SK-N-SH (cell line): Measurements from ENCODE around the gene IL1R2. TPM values are rescaled to one million over a fixed set of nuclear protein-coding genes. Genes with fewer than 3 reads are reported as not detected.

Source experiments
- CTCF ChIA-PET: fragments of 300-600, 350-600 bp; formaldehyde crosslinking; extraction: SDS; loops from one replicate; lab custom pipeline; 2021; lab: Yijun Ruan, JAX
- POLR2A ChIA-PET: fragments of 350-600 bp; sonication (Branson Sonifier 250); formaldehyde crosslinking; extraction: SDS; loops from one replicate; lab custom pipeline; 2020; ENCODE audit warnings: antibody characterized with exemption, inconsistent platforms; lab: Yijun Ruan, JAX
- DNase-seq: peaks from one replicate; pipeline ENCODE4 v3.0.0; 2012
- H2AFZ ChIP-seq: fragments of 200-600 bp; sonication (generic); 2 replicates; pipeline ENCODE4 v1.8.1; 2016; ENCODE audit warnings: antibody characterized with exemption, mild to moderate bottlenecking, low read depth
- H3F3A ChIP-seq: fragments of 200-600 bp; sonication (generic); replicated peaks from 2 replicates; pipeline ENCODE3; 2016; ENCODE audit warnings: antibody characterized with exemption, mild to moderate bottlenecking; ENCODE audit not compliant: insufficient read depth
- H3K27ac ChIP-seq, 2 experiments: fragments of 200-500 bp in 1 of 2; fragments of 200-600 bp in 1 of 2; sonication (Bioruptor generic) in 1 of 2; sonication (generic), shearing (Covaris generic) in 1 of 2; 2 replicates each; pipeline versions ENCODE4 v1.5.1 to v1.6.1; 2014 to 2016; ENCODE audit warnings: low read depth in 2 of 2, inconsistent platforms in 1 of 2, low read length in 1 of 2, mild to moderate bottlenecking in 1 of 2, mixed read lengths in 1 of 2
- H3K27me3 ChIP-seq: fragments of 200-600 bp; sonication (generic), shearing (Covaris generic); 2 replicates; pipeline ENCODE4 v1.6.1; 2016; ENCODE audit warnings: mixed run types; ENCODE audit not compliant: insufficient read depth
- H3K36me3 ChIP-seq, 2 experiments: fragments of 200-500 bp in 1 of 2; fragments of 200-600 bp in 1 of 2; sonication (Bioruptor generic) in 1 of 2; sonication (generic) in 1 of 2; replicated peaks in 1 of 2; 2 replicates each; pipeline versions ENCODE3 to v1.5.1; 2014 to 2016; ENCODE audit warnings: low read length in 1 of 2, mild to moderate bottlenecking in 1 of 2; ENCODE audit not compliant: insufficient read depth in 2 of 2, control insufficient read depth in 1 of 2
- H3K4me1 ChIP-seq, 2 experiments: fragments of 200-500 bp in 1 of 2; fragments of 200-600 bp in 1 of 2; sonication (Bioruptor generic) in 1 of 2; sonication (generic), shearing (Covaris generic) in 1 of 2; 2 replicates each; pipeline versions ENCODE4 v1.5.1 to v1.6.1; 2014 to 2016; ENCODE audit warnings: low read depth in 1 of 2, low read length in 1 of 2, mixed run types in 1 of 2; ENCODE audit not compliant: insufficient read depth in 2 of 2, control insufficient read depth in 1 of 2
- H3K4me2 ChIP-seq: fragments of 200-600 bp; sonication (generic), shearing (Covaris generic); 2 replicates; pipeline ENCODE4 v1.6.1; 2017; ENCODE audit warnings: mixed run types
- H3K4me3 ChIP-seq, 2 experiments: fragments of 200-500 bp in 1 of 2; fragments of 200-600 bp in 1 of 2; sonication (Bioruptor generic) in 1 of 2; sonication (generic), shearing (Covaris generic) in 1 of 2; 2 replicates each; pipeline versions ENCODE4 v1.5.1 to v1.8.1; 2014 to 2016; ENCODE audit warnings: low read depth in 2 of 2, inconsistent platforms in 1 of 2, low read length in 1 of 2, mild to moderate bottlenecking in 1 of 2, mixed read lengths in 1 of 2, moderate library complexity in 1 of 2
- H3K79me2 ChIP-seq: fragments of 200-600 bp; sonication (generic); 2 replicates; pipeline ENCODE4 v1.8.1; 2017; ENCODE audit warnings: mild to moderate bottlenecking; ENCODE audit not compliant: insufficient read depth
- H3K9ac ChIP-seq: fragments of 200-600 bp; sonication (generic); 2 replicates; pipeline ENCODE4 v1.6.1; 2017; ENCODE audit warnings: mixed run types
- H3K9me2 ChIP-seq: fragments of 200-600 bp; sonication (generic); 2 replicates; pipeline ENCODE4 v1.6.1; 2017; ENCODE audit warnings: mixed run types
- H3K9me3 ChIP-seq: fragments of 200-600 bp; sonication (generic); 2 replicates; pipeline ENCODE4 v1.6.1; 2017; ENCODE audit warnings: mixed run types, mild to moderate bottlenecking, moderate library complexity
- H4K20me1 ChIP-seq: fragments of 200-600 bp; sonication (generic); 2 replicates; pipeline ENCODE4 v1.6.1; 2017; ENCODE audit warnings: mild to moderate bottlenecking, mixed run types; ENCODE audit not compliant: insufficient read depth
- CHD2 ChIP-seq: fragments of 150-350 bp; IDR thresholded peaks from 2 replicates; pipeline ENCODE4 v1.6.1; 2018; ENCODE audit warnings: low read length; ENCODE audit not compliant: partially characterized antibody
- ELF1 ChIP-seq: IDR thresholded peaks from 2 replicates; pipeline ENCODE4 v1.4.0; 2012
- FOXM1 ChIP-seq: IDR thresholded peaks from 2 replicates; pipeline ENCODE4 v1.4.0; 2012; ENCODE audit warnings: low read depth, mild to moderate bottlenecking
- JUND ChIP-seq: IDR thresholded peaks from 2 replicates; pipeline ENCODE4 v1.4.0; 2012
- MAX ChIP-seq: IDR thresholded peaks from 2 replicates; pipeline ENCODE4 v1.4.0; 2012; ENCODE audit warnings: low read depth
- MEF2A ChIP-seq: IDR thresholded peaks from 2 replicates; pipeline ENCODE4 v1.4.0; 2012; ENCODE audit warnings: low read depth, borderline replicate concordance
- MXI1 ChIP-seq: IDR thresholded peaks from 2 replicates; pipeline ENCODE4 v1.6.1; 2012; ENCODE audit warnings: mild to moderate bottlenecking, low read depth, low read length, improper control_type of control experiment
- NFIC ChIP-seq: IDR thresholded peaks from 2 replicates; pipeline ENCODE4 v1.4.0; 2012; ENCODE audit warnings: borderline replicate concordance
- NRF1 ChIP-seq: IDR thresholded peaks from 2 replicates; pipeline ENCODE4 v1.6.1; 2012; ENCODE audit warnings: low read depth, mild to moderate bottlenecking, low read length
- PBX3 ChIP-seq: IDR thresholded peaks from 2 replicates; pipeline ENCODE4; 2012
- POLR2AphosphoS5 ChIP-seq: IDR thresholded peaks from 2 replicates; pipeline ENCODE4 v1.6.1; 2012; ENCODE audit warnings: low read depth, low read length
- RAD21 ChIP-seq: IDR thresholded peaks from 2 replicates; pipeline ENCODE4 v1.6.1; 2012; ENCODE audit warnings: mild to moderate bottlenecking, low read length
- RCOR1 ChIP-seq: fragments of 150-350 bp; IDR thresholded peaks from 2 replicates; pipeline ENCODE4 v1.6.1; 2017; ENCODE audit warnings: antibody characterized with exemption, low read length
- REST ChIP-seq: IDR thresholded peaks from 2 replicates; pipeline ENCODE4 v1.6.1; 2012; ENCODE audit warnings: mild to moderate bottlenecking, low read depth, low read length, moderate library complexity
- RFX5 ChIP-seq: IDR thresholded peaks from 2 replicates; pipeline ENCODE4 v1.6.1; 2012; ENCODE audit warnings: mild to moderate bottlenecking, improper control_type of control experiment, low read length
- RXRA ChIP-seq: IDR thresholded peaks from 2 replicates; pipeline ENCODE4 v1.4.0; 2012; ENCODE audit warnings: low read depth, mild to moderate bottlenecking, borderline replicate concordance
- SIN3A ChIP-seq: IDR thresholded peaks from 2 replicates; pipeline ENCODE4 v1.6.1; 2012; ENCODE audit warnings: low read depth, mild to moderate bottlenecking, low read length, moderate library complexity, borderline replicate concordance
- SMC3 ChIP-seq: IDR thresholded peaks from 2 replicates; pipeline ENCODE4 v1.6.1; 2012; ENCODE audit warnings: low read depth, low read length, improper control_type of control experiment
- TEAD4 ChIP-seq: IDR thresholded peaks from 2 replicates; pipeline ENCODE4 v1.4.0; 2012; ENCODE audit warnings: mild to moderate bottlenecking, borderline replicate concordance; ENCODE audit not compliant: insufficient read depth
- USF1 ChIP-seq: IDR thresholded peaks from 2 replicates; pipeline ENCODE4 v1.4.0; 2012; ENCODE audit warnings: low read depth, borderline replicate concordance
- USF2 ChIP-seq: fragments of 150-350 bp; IDR thresholded peaks from 2 replicates; pipeline ENCODE4 v1.6.1; 2017; ENCODE audit warnings: antibody characterized with exemption, low read length, low read depth, borderline replicate concordance
- YY1 ChIP-seq: IDR thresholded peaks from 2 replicates; pipeline ENCODE4 v1.4.0; 2012; ENCODE audit warnings: low read depth, mild to moderate bottlenecking
- WGBS: methylation state at CpG from one replicate; pipeline ENCODE4 v1.1.6; 2017; ENCODE audit warnings: low lambda C conversion rate; 5-methylcytosine and 5-hydroxymethylcytosine counted together
- polyA plus RNA-seq, 3 experiments: library from polyadenylated mRNA; depleted of rRNA; stranded (reverse); fragments of >200 nt; gene quantifications; 2 replicates each; pipeline ENCODE4 v1.2.3, GENCODE V29; 2012

IL1R2 gene
- polyA plus RNA-seq, 1 of the 3 experiments (the other 2 are of a cell fraction): 0.16 TPM

- Histone ChIP-seq H3K9ac (no peak overlapping the region), H3K4me2 (no peak overlapping the region), H3K27me3 (peaks cover 6% of the 10 kb centered on the region; the same call in 1 of the 2 replicates), H3K4me1 (no peaks in the 10 kb centered on the region), H3K9me2 (no peaks in the 10 kb centered on the region), H3K9me3 (no peaks in the 10 kb centered on the region), H3K36me3 (no peaks in the 10 kb centered on the region), H3F3A (no peaks in the 10 kb centered on the region), H3K79me2 (no peaks in the 10 kb centered on the region), H3K4me3 (no peak overlapping the region), H2AFZ (no peak overlapping the region), H4K20me1 (no peaks in the 10 kb centered on the region), H3K27ac (no peak overlapping the region)
- ChIA-PET CTCF (no interaction called here), POLR2A (no interaction called here)
- WGBS: 17% methylated on average over 3 of the region's 3 CpGs
- no peak for TF ChIP-seq USF1
- no peak for TF ChIP-seq CHD2
- no peak for TF ChIP-seq MEF2A
- TF ChIP-seq SMC3: no peak
- TF ChIP-seq NRF1: no peak
- TF ChIP-seq TEAD4: no peak
- no peak for TF ChIP-seq ELF1
- TF ChIP-seq NFIC: no peak
- TF ChIP-seq RAD21: no peak
- no peak for TF ChIP-seq FOXM1
- TF ChIP-seq POLR2AphosphoS5: no peak
- no peak for TF ChIP-seq MAX
- TF ChIP-seq RFX5: no peak
- no peak for TF ChIP-seq PBX3
- TF ChIP-seq SIN3A: no peak
- TF ChIP-seq MXI1: no peak
- DNase-seq: no peak
These were observed 48.9 kb upstream of the IL1R2 start for GRCh38 chr2:101942851-101943250.

GRCh38 chr2:101946372-101947039, 45.3 kb upstream of the IL1R2 start:
- ChIA-PET CTCF (interaction anchor here (1.1 kb wide), 1 partner anchor 37 kb away, joined by 3 read pairs; no protein-coding TSS in a partner anchor), POLR2A (no interaction called here)
- Histone ChIP-seq H3K4me1 (no peaks in the 10 kb centered on the region), H3K27ac (no peak overlapping the region), H3K4me2 (no peak overlapping the region), H3K79me2 (no peaks in the 10 kb centered on the region), H3K4me3 (no peak overlapping the region), H4K20me1 (no peaks in the 10 kb centered on the region), H3K27me3 (peaks cover 6% of the 10 kb centered on the region; the same call in 1 of the 2 replicates), H3K36me3 (no peaks in the 10 kb centered on the region), H3F3A (no peaks in the 10 kb centered on the region), H2AFZ (no peak overlapping the region), H3K9me3 (no peaks in the 10 kb centered on the region), H3K9ac (no peak overlapping the region), H3K9me2 (no peaks in the 10 kb centered on the region)
- no peak for TF ChIP-seq FOXM1
- no peak for TF ChIP-seq USF2
- no peak for TF ChIP-seq RXRA
- TF ChIP-seq PBX3: no peak
- no peak for TF ChIP-seq YY1
- TF ChIP-seq JUND: no peak
- TF ChIP-seq MEF2A: no peak
- no peak for TF ChIP-seq REST
- no peak for TF ChIP-seq RCOR1
- no peak for TF ChIP-seq POLR2AphosphoS5
- 29% methylated on average over 3 of the region's 3 CpGs for WGBS
- no peak for DNase-seq
